Left ventricle myocardium inferior (tissue), 1 donor: ENCODE measurements around the gene AIG1. TPM values are rescaled to one million over a fixed set of nuclear protein-coding genes. Genes with fewer than 3 reads are reported as not detected.

Experiments used
- DNase-seq: peaks from one replicate; pipeline ENCODE4 v3.0.0-alpha.2; 2020
- H3K27ac ChIP-seq: fragments of 200-600 bp; replicated peaks from 2 replicates; pipeline ENCODE4 v1.8.0; 2021
- H3K27me3 ChIP-seq: fragments of 200-600 bp; 2 replicates; pipeline ENCODE4 v1.8.0; 2021; ENCODE audit warnings: low read depth
- H3K36me3 ChIP-seq: fragments of 200-600 bp; 2 replicates; pipeline ENCODE4 v1.8.0; 2021
- H3K4me1 ChIP-seq: fragments of 200-600 bp; 2 replicates; pipeline ENCODE4 v1.8.0; 2021
- H3K4me3 ChIP-seq: fragments of 200-600 bp; 2 replicates; pipeline ENCODE4 v1.8.0; 2021; ENCODE audit warnings: mild to moderate bottlenecking, moderate library complexity
- H3K9me3 ChIP-seq: fragments of 200-600 bp; replicated peaks from 2 replicates; pipeline ENCODE4 v1.8.0; 2021
- intact Hi-C: fragments of 100-400 bp; cut with micrococcal nuclease; formaldehyde crosslinking; loops from one replicate; pipeline ENCODE4 v1.11.0; 2022
- total RNA-seq: library from RNA; stranded (reverse); fragmentation: NEBNext Ultra II Directional; extraction: Animal tissue kit (Norgen Biotek cat#: 25700); gene quantifications from one replicate; pipeline ENCODE4 v1.2.1, GENCODE V29; 2021
- TF ChIP-seq, protein P1 (sequence below): fragments of 200-600 bp; IDR thresholded peaks from 2 replicates; pipeline ENCODE4 v1.8.0; 2021; ENCODE audit warnings: antibody characterized with exemption, mild to moderate bottlenecking, borderline replicate concordance
- donor health status: DM: no; HTN: yes; CAD: no; lungs with severe emphysema.

Gene AIG1
- total RNA-seq, 1 donor from 2014 or later, result 76.5 TPM

DNA sequence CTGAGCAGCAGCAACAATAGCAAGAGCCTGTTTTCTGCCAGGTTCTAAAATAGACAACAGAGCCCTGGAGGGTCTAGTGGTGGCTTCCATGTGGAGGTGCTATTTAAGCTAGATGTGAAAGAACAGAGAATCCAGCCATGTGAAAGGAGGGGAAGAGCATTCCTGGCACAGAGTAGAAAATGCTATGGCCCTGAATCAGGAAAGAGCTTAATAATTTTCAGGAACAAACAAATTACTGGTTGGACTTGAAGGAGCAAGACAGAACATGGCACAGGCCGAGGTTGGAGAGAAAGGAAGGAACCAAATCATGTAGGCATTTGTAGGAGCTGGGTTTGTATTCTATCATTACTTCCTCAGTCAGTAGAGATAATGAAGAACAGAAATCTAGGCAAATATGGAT is 98.3 kb downstream of the AIG1 start:
- no peak for DNase-seq
- Histone ChIP-seq H3K4me3 (no peak overlapping the region), H3K36me3 (no peaks in the 10 kb centered on the region), H3K27ac (no peak overlapping the region), H3K9me3 (no peaks in the 10 kb centered on the region), H3K27me3 (no peaks in the 10 kb centered on the region), H3K4me1 (peaks cover 52% of the 10 kb centered on the region)
- intact Hi-C loops, result no loop called here
- TF ChIP-seq, protein P1, sequence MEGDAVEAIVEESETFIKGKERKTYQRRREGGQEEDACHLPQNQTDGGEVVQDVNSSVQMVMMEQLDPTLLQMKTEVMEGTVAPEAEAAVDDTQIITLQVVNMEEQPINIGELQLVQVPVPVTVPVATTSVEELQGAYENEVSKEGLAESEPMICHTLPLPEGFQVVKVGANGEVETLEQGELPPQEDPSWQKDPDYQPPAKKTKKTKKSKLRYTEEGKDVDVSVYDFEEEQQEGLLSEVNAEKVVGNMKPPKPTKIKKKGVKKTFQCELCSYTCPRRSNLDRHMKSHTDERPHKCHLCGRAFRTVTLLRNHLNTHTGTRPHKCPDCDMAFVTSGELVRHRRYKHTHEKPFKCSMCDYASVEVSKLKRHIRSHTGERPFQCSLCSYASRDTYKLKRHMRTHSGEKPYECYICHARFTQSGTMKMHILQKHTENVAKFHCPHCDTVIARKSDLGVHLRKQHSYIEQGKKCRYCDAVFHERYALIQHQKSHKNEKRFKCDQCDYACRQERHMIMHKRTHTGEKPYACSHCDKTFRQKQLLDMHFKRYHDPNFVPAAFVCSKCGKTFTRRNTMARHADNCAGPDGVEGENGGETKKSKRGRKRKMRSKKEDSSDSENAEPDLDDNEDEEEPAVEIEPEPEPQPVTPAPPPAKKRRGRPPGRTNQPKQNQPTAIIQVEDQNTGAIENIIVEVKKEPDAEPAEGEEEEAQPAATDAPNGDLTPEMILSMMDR, result no peak

GRCh38 chr6:143160015-143160414 is 99.3 kb downstream of the AIG1 start:
- no peaks in the 10 kb centered on the region for H3K9me3 ChIP-seq
- no peaks in the 10 kb centered on the region for H3K36me3 ChIP-seq
- H3K4me1 ChIP-seq, result peaks cover 57% of the 10 kb centered on the region
- TF ChIP-seq, protein P1, result no peak
- no peak overlapping the region for H3K4me3 ChIP-seq
- intact Hi-C loops, result no loop called here
- no peak overlapping the region for H3K27ac ChIP-seq
- no peak for DNase-seq
- H3K27me3 ChIP-seq, result no peaks in the 10 kb centered on the region

DNA sequence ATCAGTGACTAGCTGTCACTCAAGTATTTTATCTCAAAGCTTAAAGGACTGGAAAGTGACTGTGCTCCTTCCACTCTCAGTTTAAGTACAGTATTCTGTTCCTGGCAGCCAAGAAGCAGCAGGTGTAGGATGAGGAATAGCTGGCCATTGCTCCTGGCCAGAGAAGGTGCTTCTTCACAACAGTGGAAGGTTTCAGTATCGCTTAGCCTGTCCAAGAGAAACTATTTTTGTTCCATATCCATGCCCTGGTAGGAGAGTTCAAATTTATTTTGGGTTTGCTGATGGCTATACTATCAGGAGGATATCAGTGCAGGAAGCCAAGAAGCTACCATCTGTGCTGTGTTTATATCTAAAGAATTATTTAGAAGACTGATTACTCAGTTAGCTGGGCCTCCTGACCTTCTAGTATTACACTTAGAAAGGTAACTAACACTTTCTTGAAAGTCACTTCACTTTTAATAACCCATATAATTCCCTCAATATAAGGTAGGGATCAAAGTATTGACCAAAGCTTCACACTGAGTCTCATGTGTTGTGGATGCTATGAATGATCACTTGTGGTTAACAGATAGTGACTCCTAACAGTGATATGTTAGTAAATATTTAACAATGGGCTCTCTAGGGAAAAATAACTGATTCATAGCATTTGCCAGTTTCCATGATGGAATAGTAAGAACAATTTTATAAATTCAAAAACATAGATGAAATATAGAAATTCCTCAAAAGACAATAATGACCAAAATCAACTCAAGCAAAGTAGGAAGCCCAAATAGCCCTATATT is 99.9 kb downstream of the AIG1 start:
- peaks cover 57% of the 10 kb centered on the region for H3K4me1 ChIP-seq
- no peaks in the 10 kb centered on the region for H3K9me3 ChIP-seq
- H3K36me3 ChIP-seq, result no peaks in the 10 kb centered on the region
- TF ChIP-seq, protein P1, result no peak
- DNase-seq, result no peak
- H3K4me3 ChIP-seq, result no peak overlapping the region
- no peaks in the 10 kb centered on the region for H3K27me3 ChIP-seq
- no peak overlapping the region for H3K27ac ChIP-seq
- intact Hi-C loops, result no loop called here

DNA sequence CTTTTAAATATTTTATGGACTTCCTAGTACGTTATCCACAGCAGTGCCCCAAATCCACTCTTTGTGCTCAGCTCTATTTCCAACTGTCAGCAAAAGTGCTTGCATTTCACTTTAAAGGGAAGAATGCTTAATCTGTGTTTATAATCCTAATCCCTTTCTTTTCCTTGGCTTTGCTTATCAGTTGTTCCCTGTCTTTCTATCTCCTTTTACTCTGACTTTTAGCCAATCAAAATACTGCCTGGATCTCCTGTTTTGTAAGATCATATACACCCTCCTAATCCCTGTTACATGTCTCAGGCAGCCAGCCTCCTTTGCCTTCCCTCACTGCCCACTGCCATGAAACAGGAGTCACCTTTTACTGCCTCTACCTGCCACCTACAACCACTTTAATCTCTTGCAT is 102.9 kb downstream of the AIG1 start:
- Histone ChIP-seq H3K27me3 (no peaks in the 10 kb centered on the region), H3K9me3 (no peaks in the 10 kb centered on the region), H3K27ac (no peak overlapping the region), H3K4me3 (no peak overlapping the region), H3K4me1 (peaks cover 36% of the 10 kb centered on the region), H3K36me3 (no peaks in the 10 kb centered on the region)
- TF ChIP-seq, protein P1, result no peak
- no peak for DNase-seq
- intact Hi-C loops, result no loop called here

GRCh38 chr6:143164565-143165105 is 103.9 kb downstream of the AIG1 start:
- Histone ChIP-seq H3K27me3 (no peaks in the 10 kb centered on the region), H3K4me1 (peaks cover 26% of the 10 kb centered on the region), H3K4me3 (no peak overlapping the region), H3K9me3 (no peaks in the 10 kb centered on the region), H3K36me3 (no peaks in the 10 kb centered on the region), H3K27ac (no peak overlapping the region)
- TF ChIP-seq, protein P1, result no peak
- no peak for DNase-seq
- intact Hi-C loops, result no loop called here
